VCaP (cell line): ENCODE data around the gene UBN2.

ENCODE experiments used
- H3K27ac ChIP-seq: fragments of 450-650 bp; 2 replicates; pipeline ENCODE4 v1.5.1; 2017
- CTCF ChIP-seq: fragments of 450-650 bp; conservative IDR thresholded peaks from 2 replicates; pipeline ENCODE4 v1.5.1; 2017; ENCODE audit warnings: mild to moderate bottlenecking, moderate library complexity

UBN2 gene

GRCh38 chr7:139334399-139335150 lies 103.5 kb downstream of the UBN2 start:
- H3K27ac ChIP-seq, result no peak overlapping the region
- TF ChIP-seq CTCF, result no peak

GRCh38 chr7:139339025-139339424 lies 108.0 kb downstream of the UBN2 start:
- no peak for TF ChIP-seq CTCF
- H3K27ac ChIP-seq, result no peak overlapping the region

GRCh38 chr7:139339698-139340036 lies 108.6 kb downstream of the UBN2 start:
- no peak for TF ChIP-seq CTCF
- peak overlapping the region; percentile 100 for H3K27ac ChIP-seq

GRCh38 chr7:139340037-139340807 lies 109.2 kb downstream of the UBN2 start:
- peak overlapping the region; percentile 100 for H3K27ac ChIP-seq
- TF ChIP-seq CTCF, result peak; percentile 86

DNA sequence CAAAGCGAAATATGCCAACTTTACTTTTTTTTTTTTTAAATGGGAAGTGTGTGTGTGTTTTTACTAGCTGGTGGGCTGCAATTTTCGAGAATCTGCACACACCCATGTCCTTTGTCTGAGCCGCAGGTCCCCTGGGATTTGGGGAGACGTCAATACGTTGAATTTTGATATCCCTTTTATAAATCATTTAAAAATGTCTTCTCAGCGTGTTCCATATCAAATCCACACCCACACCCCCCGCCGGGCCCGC lies 109.7 kb downstream of the UBN2 start:
- peak overlapping the region; percentile 100 for H3K27ac ChIP-seq
- TF ChIP-seq CTCF, result no peak

DNA sequence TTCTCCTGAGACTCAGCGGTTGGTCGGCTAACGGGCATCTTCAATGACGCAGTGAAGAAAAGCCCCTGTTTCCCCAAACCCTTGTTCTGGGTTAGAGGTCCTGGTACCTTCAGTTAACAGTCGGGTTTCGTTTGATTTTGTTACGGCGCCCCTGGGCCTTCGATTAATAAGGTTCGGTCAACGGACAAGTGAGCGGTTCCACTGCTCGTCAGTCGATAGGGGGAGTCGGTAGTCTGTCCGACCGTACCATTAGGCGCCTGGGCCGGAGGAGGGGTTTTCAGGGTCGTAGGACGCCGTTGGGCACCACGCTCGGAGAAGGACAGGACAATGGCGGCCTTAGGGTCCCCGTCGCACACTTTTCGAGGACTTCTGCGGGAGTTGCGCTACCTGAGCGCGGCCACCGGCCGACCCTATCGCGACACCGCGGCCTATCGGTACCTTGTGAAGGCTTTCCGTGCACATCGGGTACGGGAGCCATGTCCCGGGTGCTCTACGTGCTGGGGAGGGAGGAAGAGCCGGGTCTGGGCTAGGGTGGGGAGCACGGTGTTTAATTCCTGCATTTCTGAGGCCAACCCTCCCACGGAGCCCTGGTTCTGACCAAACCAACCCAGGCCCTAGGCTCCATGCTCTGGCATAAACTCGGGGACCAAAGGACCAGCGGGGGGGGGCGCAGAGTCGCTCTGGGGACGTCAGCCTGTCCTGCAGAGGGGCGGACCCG lies 110.2 kb downstream of the UBN2 start, which contains the start of gene FMC1:
Gene FMC1 (plus strand): TSS at position 280 of the 718 bp plus-strand sequence. CDS start 48 bp downstream, at position 328.
- peak; percentile 21; the same call in 1 of the 2 replicates for TF ChIP-seq CTCF
- H3K27ac ChIP-seq, result peak within 1 kb of the TSS; percentile 100

- TF ChIP-seq CTCF, result no peak
- H3K27ac ChIP-seq, result peak overlapping the region; percentile 100
These were observed 110.8 kb downstream of the UBN2 start for GRCh38 chr7:139341776-139342226.
